Neural progenitor cell (in vitro differentiated cells): Measurements from ENCODE around the gene EPHA4. TPM values are rescaled to one million over a fixed set of nuclear protein-coding genes. Genes with fewer than 3 reads are reported as not detected.

ENCODE experiments used
- DNase-seq: peaks from one replicate; pipeline ENCODE4 v3.0.0-alpha.2; 2016; ENCODE audit warnings: low spot score
- H2AFZ ChIP-seq: fragments of 200-600 bp; sonication (generic); replicated peaks from 2 replicates; pipeline ENCODE4 v1.6.1; 2016; ENCODE audit warnings: antibody characterized with exemption
- H3F3A ChIP-seq: fragments of 200-600 bp; sonication (generic); 2 replicates; pipeline ENCODE4 v1.6.1; 2016; ENCODE audit warnings: antibody characterized with exemption, low read depth
- H3K27ac ChIP-seq: fragments of 200-600 bp; sonication (generic); 2 replicates; pipeline ENCODE4 v1.5.1; 2016; ENCODE audit warnings: mild to moderate bottlenecking
- H3K27me3 ChIP-seq: fragments of 200-600 bp; sonication (generic); 2 replicates; pipeline ENCODE4 v1.6.1; 2016; ENCODE audit warnings: mild to moderate bottlenecking, moderate library complexity
- H3K36me3 ChIP-seq: fragments of 200-600 bp; sonication (generic); 2 replicates; pipeline ENCODE4 v1.5.1; 2016
- H3K4me1 ChIP-seq: fragments of 200-600 bp; sonication (generic); 2 replicates; pipeline ENCODE4 v1.6.1; 2016; ENCODE audit warnings: mixed run types
- H3K4me2 ChIP-seq: fragments of 200-600 bp; sonication (generic); 2 replicates; pipeline ENCODE4 v1.6.1; 2016
- H3K4me3 ChIP-seq: fragments of 200-600 bp; sonication (generic); 2 replicates; pipeline ENCODE4 v1.5.1; 2016
- H3K79me2 ChIP-seq: fragments of 200-600 bp; sonication (generic); 2 replicates; pipeline ENCODE4 v1.6.1; 2016; ENCODE audit warnings: low read depth
- H3K9ac ChIP-seq: fragments of 200-600 bp; sonication (generic); 2 replicates; pipeline ENCODE4 v1.6.1; 2016
- H3K9me3 ChIP-seq: fragments of 200-600 bp; sonication (generic); 2 replicates; pipeline ENCODE4 v1.5.1; 2016; ENCODE audit warnings: low read depth
- H4K20me1 ChIP-seq: fragments of 200-600 bp; sonication (generic); 2 replicates; pipeline ENCODE4 v1.6.1; 2016; ENCODE audit warnings: low read depth
- H3K27ac Mint-ChIP-seq: 3 replicates; pipeline ENCODE4 v1.8.0; 2021; ENCODE audit warnings: mixed read lengths
- H3K27me3 Mint-ChIP-seq: 2 replicates; pipeline ENCODE4 v1.8.0; 2022; ENCODE audit warnings: low read depth, mild to moderate bottlenecking, inconsistent platforms, moderate library complexity, mixed read lengths; ENCODE audit not compliant: insufficient read depth
- H3K36me3 Mint-ChIP-seq: 3 replicates; pipeline ENCODE4 v1.8.0; 2021; ENCODE audit warnings: mixed read lengths
- H3K4me1 Mint-ChIP-seq: 3 replicates; pipeline ENCODE4 v1.8.0; 2021; ENCODE audit warnings: mixed read lengths
- H3K4me3 Mint-ChIP-seq: 3 replicates; pipeline ENCODE4 v1.8.0; 2021; ENCODE audit warnings: mild to moderate bottlenecking, moderate library complexity, mixed read lengths
- H3K9me3 Mint-ChIP-seq: 3 replicates; pipeline ENCODE4 v1.8.0; 2020; ENCODE audit warnings: mixed read lengths
- EZH2 ChIP-seq: fragments of 200-600 bp; sonication (generic); IDR thresholded peaks from 2 replicates; pipeline ENCODE4 v1.6.1; 2017; ENCODE audit warnings: antibody characterized with exemption, mild to moderate bottlenecking, moderate library complexity
- EZH2phosphoT487 ChIP-seq: fragments of 200-600 bp; sonication (generic); IDR thresholded peaks from 2 replicates; pipeline ENCODE4 v1.6.1; 2017; ENCODE audit warnings: antibody characterized with exemption
- total RNA-seq: library from RNA; depleted of rRNA; stranded (reverse); fragments of >200 nt; gene quantifications from 2 replicates; pipeline ENCODE4 v1.2.3, GENCODE V29; 2015; ENCODE audit warnings: low replicate concordance
- TF ChIP-seq, protein P1 (sequence below): fragments of 200-600 bp; sonication (generic); IDR thresholded peaks from 2 replicates; pipeline ENCODE4 v1.5.1; 2017; ENCODE audit warnings: antibody characterized with exemption, mild to moderate bottlenecking

The EPHA4 gene
- total RNA-seq, 1 donor from 2014 or later = 323 TPM

DNA sequence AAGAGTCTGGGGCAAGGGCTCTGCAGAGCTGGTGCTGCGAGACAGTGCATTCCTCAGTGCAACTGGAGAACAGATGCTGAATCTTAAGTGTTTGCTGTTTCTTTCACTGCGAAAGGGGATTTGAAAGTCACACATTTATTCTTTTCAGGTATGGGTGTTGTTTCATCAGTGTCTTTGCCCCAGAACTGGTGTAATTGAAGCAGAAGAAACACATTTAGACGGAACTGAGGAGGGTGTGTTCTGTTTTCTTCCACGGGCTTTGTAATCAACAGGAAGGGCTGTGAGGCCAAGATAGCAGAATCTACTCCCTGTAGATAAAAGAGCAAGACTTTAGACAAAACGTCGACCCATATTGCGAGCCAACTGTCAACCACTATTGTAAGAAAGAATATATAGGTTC, 151.9 kb downstream of the EPHA4 start:
- no peak for DNase-seq
- no peaks in the 10 kb centered on the region for H3K9me3 ChIP-seq
- H3K9ac ChIP-seq = no peak overlapping the region
- peaks cover 95% of the 10 kb centered on the region for H4K20me1 ChIP-seq
- Mint-ChIP-seq H3K9me3 (no peaks in the 10 kb centered on the region), H3K27ac (no peak overlapping the region), H3K4me3 (no peak overlapping the region), H3K4me1 (peaks cover 17% of the 10 kb centered on the region), H3K36me3 (peaks cover 61% of the 10 kb centered on the region), H3K27me3 (no peaks in the 10 kb centered on the region)
- H3K36me3 ChIP-seq = peaks cover 35% of the 10 kb centered on the region
- no peak overlapping the region for H3K27ac ChIP-seq
- H3K4me1 ChIP-seq = no peaks in the 10 kb centered on the region
- peaks cover 63% of the 10 kb centered on the region for H3F3A ChIP-seq
- H3K4me2 ChIP-seq = no peak overlapping the region
- TF ChIP-seq, protein P1, sequence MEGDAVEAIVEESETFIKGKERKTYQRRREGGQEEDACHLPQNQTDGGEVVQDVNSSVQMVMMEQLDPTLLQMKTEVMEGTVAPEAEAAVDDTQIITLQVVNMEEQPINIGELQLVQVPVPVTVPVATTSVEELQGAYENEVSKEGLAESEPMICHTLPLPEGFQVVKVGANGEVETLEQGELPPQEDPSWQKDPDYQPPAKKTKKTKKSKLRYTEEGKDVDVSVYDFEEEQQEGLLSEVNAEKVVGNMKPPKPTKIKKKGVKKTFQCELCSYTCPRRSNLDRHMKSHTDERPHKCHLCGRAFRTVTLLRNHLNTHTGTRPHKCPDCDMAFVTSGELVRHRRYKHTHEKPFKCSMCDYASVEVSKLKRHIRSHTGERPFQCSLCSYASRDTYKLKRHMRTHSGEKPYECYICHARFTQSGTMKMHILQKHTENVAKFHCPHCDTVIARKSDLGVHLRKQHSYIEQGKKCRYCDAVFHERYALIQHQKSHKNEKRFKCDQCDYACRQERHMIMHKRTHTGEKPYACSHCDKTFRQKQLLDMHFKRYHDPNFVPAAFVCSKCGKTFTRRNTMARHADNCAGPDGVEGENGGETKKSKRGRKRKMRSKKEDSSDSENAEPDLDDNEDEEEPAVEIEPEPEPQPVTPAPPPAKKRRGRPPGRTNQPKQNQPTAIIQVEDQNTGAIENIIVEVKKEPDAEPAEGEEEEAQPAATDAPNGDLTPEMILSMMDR = no peak
- TF ChIP-seq EZH2 = no peak
- TF ChIP-seq EZH2phosphoT487 = no peak
- no peak overlapping the region for H2AFZ ChIP-seq
- H3K79me2 ChIP-seq = peaks cover 67% of the 10 kb centered on the region
- H3K4me3 ChIP-seq = no peak overlapping the region
- no peaks in the 10 kb centered on the region for H3K27me3 ChIP-seq

DNA sequence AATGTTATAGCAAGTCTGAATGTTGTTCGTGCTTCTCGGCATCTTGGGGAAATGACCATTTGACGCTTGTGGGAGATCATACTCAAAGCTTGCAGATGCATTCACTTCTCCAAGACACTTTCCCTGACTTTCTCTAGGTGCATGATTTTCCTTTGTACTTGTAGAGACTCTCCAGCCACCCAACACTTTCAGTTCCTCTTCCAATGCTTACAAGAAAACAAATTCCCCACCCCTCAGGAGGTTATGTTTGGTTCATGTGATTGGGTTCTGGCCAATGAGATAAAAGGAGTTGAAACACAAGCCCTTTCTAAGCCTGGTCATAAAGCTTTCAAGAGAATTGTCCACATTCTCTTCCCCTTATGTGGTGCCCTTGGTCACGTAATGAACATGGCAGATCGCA, 156.3 kb downstream of the EPHA4 start:
- Histone ChIP-seq H3F3A (peaks cover 57% of the 10 kb centered on the region), H3K27me3 (no peaks in the 10 kb centered on the region), H3K36me3 (peaks cover 7% of the 10 kb centered on the region), H3K4me2 (no peak overlapping the region), H3K4me3 (no peak overlapping the region), H4K20me1 (peaks cover 54% of the 10 kb centered on the region), H3K4me1 (no peaks in the 10 kb centered on the region), H2AFZ (no peak overlapping the region), H3K27ac (peak overlapping the region; percentile 33), H3K79me2 (peaks cover 22% of the 10 kb centered on the region), H3K9me3 (no peaks in the 10 kb centered on the region), H3K9ac (no peak overlapping the region)
- no peaks in the 10 kb centered on the region for H3K9me3 Mint-ChIP-seq
- H3K27me3 Mint-ChIP-seq = no peaks in the 10 kb centered on the region
- TF ChIP-seq EZH2 = no peak
- TF ChIP-seq EZH2phosphoT487 = no peak
- TF ChIP-seq, protein P1 = no peak
- DNase-seq = no peak
- H3K4me1 Mint-ChIP-seq = peaks cover under 1% of the 10 kb centered on the region
- peaks cover 32% of the 10 kb centered on the region for H3K36me3 Mint-ChIP-seq
- H3K27ac Mint-ChIP-seq = no peak overlapping the region
- no peak overlapping the region for H3K4me3 Mint-ChIP-seq

DNA sequence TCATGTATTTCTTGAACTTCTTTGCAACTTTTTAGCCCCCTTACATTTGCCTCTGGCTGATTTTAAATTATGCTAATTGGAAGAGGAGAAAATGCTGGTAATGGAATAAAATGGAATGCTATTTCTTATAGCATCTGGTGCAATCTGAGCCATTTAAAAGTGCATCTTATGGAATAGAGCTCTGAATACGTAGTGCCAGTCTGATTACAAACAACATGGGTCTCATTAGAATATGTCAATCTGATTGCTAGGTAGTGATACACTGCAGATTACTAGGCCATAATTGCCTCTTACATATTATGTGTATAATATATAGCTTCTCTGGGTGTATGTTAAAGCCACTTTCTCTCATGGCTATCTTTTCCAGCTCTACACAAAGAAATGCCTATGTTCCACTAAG, 159.1 kb downstream of the EPHA4 start:
- Histone ChIP-seq H3F3A (peaks cover 41% of the 10 kb centered on the region), H3K4me3 (no peak overlapping the region), H3K9ac (no peak overlapping the region), H4K20me1 (peaks cover 26% of the 10 kb centered on the region), H3K36me3 (peaks cover 2% of the 10 kb centered on the region), H3K27ac (no peak overlapping the region), H3K9me3 (no peaks in the 10 kb centered on the region), H2AFZ (no peak overlapping the region), H3K79me2 (no peaks in the 10 kb centered on the region), H3K4me1 (no peaks in the 10 kb centered on the region), H3K4me2 (no peak overlapping the region), H3K27me3 (no peaks in the 10 kb centered on the region)
- Mint-ChIP-seq H3K4me1 (peaks cover 5% of the 10 kb centered on the region), H3K27ac (no peak overlapping the region), H3K27me3 (peaks cover 2% of the 10 kb centered on the region), H3K9me3 (peaks cover 4% of the 10 kb centered on the region), H3K4me3 (no peak overlapping the region), H3K36me3 (peaks cover 10% of the 10 kb centered on the region)
- DNase-seq = no peak
- no peak for TF ChIP-seq EZH2phosphoT487
- TF ChIP-seq EZH2 = no peak
- TF ChIP-seq, protein P1 = no peak
